GM10248 (cell line): ENCODE results near the gene AHR.
"Not testable (repeated sequence)": the region's sequence is repeated elsewhere in the genome, so short reads cannot be mapped to it uniquely, and the experiment has no call there.

ENCODE experiments used
- CTCF ChIA-PET: fragments of 300-600 bp; sonication (Branson Sonifier 250); formaldehyde crosslinking; extraction: SDS; loops from one replicate; lab custom pipeline; 2021; ENCODE audit warnings: antibody characterized with exemption; lab: Yijun Ruan, JAX
- POLR2A ChIA-PET: fragments of 350-650 bp; sonication (Branson Sonifier 250); formaldehyde crosslinking; extraction: SDS; loops from one replicate; lab custom pipeline; 2020; ENCODE audit warnings: antibody characterized with exemption; lab: Yijun Ruan, JAX
- DNase-seq: peaks from one replicate; pipeline ENCODE4 v3.0.0; 2012; ENCODE audit errors: extremely low spot score
- TF ChIP-seq, protein P1 (sequence below): IDR thresholded peaks from 2 replicates; pipeline ENCODE4 v1.5.1; 2012; ENCODE audit warnings: mild to moderate bottlenecking, low read depth; ENCODE audit errors: extremely low read depth, missing control alignments, control extremely low read depth

The AHR gene

DNA sequence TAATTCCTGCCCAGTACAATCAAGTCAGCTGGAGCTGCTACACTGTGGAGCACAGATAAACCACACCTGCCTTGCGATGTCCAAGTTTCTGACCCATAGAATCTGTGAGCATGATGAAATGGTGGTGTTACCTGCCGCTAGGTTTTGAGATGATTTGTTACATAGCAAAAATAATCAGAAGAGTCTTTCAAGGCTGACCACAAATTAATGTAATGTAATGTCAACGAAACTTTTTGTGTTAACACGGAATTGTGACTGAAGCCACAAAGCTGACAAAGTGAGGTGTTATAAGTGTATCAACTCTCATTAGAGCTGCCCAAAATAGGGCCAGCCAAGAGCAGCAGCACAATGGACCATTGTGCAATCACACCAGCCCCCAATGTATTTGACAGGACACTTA, 75.7 kb downstream of the AHR start:
- CTCF ChIA-PET = interaction anchor here (1.1 kb wide), 2 partner anchors 8 to 27 kb away, joined by 3 read pairs; no protein-coding TSS in a partner anchor
- DNase-seq = no peak
- TF ChIP-seq, protein P1, sequence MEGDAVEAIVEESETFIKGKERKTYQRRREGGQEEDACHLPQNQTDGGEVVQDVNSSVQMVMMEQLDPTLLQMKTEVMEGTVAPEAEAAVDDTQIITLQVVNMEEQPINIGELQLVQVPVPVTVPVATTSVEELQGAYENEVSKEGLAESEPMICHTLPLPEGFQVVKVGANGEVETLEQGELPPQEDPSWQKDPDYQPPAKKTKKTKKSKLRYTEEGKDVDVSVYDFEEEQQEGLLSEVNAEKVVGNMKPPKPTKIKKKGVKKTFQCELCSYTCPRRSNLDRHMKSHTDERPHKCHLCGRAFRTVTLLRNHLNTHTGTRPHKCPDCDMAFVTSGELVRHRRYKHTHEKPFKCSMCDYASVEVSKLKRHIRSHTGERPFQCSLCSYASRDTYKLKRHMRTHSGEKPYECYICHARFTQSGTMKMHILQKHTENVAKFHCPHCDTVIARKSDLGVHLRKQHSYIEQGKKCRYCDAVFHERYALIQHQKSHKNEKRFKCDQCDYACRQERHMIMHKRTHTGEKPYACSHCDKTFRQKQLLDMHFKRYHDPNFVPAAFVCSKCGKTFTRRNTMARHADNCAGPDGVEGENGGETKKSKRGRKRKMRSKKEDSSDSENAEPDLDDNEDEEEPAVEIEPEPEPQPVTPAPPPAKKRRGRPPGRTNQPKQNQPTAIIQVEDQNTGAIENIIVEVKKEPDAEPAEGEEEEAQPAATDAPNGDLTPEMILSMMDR = no peak
- POLR2A ChIA-PET = no interaction called here

DNA sequence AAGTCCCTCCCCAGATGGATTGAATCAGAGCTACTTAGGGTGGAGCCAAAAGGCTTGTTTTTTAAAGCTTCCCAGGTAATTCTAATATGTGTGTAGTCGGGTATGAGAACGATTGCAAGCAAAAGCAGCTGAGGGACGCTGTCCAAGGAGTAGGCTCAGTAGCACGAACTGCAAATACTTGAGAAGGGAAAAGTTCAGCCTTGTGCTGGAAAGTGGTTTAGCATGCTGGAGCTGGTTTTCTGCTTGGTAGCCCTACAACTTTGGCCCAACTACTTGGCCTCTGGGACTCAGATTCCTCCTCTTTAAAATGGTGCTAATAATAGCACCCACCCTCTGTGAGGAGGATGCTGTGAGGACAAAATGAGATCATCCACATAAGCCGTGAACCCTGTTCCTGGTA, 76.2 kb downstream of the AHR start:
- CTCF ChIA-PET = interaction anchor here (1.1 to 2.0 kb wide), 5 partner anchors 8 to 34 kb away, joined by 3 to 6 read pairs (median 3); no protein-coding TSS in a partner anchor
- TF ChIP-seq, protein P1 = no peak
- no peak for DNase-seq

DNA sequence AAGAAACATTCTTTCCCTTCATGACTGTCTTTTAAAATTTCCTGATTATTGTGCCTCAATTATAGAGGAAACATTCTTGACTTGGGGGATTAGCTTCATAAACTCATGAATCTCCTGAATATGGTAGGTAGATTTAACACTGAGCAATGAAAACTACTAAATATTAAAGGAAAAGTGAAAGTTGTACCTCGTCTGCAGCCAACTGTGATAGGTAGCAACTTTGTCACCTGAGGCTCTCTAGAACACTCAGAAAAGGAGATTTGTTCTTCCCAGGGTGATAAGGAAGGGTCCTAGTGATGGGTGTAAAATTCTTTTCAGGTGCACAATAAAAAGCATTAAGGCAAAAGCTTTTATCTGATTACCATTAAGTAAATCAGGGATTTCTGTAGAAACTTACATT, 78.1 kb downstream of the AHR start:
- CTCF ChIA-PET = interaction anchor here (1.0 to 1.5 kb wide), 2 partner anchors 11 to 17 kb away, joined by 3 read pairs; no protein-coding TSS in a partner anchor
- DNase-seq = no peak

More for the DNA sequence above, 76.2 kb downstream of the AHR start:
- POLR2A ChIA-PET = no interaction called here

DNA sequence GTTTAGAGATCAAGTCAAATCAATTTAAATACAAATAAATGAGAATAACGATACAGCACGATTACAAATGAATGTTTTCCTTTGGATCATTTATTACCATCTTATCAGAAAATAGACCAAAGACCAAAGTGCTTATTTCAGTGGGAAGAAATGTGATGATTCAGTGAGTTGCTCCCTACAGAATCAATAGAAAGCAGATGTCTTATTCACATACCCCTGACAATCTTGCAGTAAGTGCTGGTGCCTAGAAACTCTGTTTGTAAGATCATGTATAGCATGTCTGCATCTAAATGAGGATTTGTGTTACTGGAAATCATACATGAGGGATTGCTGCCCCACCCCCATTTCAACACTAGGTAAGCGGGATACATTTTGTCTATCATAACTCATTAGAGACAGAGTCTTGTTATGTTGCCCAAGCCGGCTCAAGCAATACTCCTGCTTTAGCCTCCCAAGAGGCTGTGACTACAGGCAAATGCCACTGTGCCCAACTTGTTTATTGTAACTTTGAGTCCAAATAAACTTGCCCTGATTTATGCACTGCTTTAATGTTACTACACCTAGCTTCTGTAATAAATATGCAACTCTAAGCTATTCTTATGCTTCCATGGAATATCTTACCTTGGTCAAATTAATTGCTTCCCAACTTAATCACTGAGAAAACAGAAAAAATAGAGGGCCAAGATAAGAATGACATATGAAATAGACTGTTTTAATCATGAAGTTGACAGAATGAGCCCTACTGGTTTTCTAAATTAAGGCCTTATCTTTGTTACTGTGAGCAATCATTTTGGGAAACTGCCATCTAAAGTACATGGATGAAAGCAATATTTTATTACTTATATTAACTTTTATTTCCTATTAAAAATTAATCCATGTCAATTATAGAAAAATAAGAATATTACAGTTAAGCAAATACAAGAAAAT, 82.5 kb downstream of the AHR start:
- ChIA-PET POLR2A (no interaction called here), CTCF (no interaction called here)
- DNase-seq = no peak
- TF ChIP-seq, protein P1 = no peak

More for the DNA sequence above, 78.1 kb downstream of the AHR start:
- POLR2A ChIA-PET = no interaction called here
- TF ChIP-seq, protein P1 = no peak

DNA sequence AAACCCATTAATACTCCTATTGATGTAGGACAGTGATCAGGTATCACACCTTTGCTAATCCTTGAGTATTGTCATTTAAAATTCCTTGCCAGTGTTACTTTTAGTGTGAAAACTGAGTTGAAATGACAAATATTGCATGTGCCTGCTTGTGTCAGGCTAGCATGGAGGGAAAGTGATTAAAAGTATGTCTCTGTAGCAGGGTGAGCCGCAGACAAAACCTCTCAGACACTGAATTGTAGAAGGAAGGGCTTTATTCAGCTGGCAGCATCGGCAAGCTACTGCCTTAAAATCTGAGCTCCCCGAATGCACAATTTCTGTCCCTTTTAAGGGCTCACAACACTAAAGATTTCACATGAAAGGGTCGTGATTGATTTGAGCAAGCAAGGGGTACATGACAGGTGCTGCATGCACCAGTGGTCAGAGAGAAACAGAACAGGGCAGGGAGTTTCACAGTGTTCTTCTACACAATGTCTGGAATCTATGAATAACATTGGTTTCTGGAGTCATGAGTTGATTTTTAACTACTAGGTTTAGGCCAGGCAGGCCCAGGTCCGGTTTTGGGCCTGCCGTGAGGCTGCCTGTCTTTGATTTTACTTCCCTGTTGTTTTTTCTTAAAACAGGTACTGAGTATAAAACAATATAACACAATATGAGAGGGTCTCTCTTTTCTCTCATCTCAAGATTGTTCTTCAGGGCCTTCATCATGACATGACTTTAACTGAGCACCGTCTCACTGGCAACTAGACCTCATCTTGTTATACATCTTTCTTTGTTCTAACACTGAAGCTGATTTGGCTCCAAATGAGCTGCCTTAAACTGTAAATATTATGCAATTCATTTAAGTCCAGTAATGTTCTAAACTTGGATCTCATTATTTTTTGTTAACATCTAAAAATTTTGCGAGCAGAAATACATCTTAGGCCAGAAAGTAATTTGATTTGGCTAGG, 84.2 kb downstream of the AHR start:
- DNase-seq, POLR2A ChIA-PET: not testable (repeated sequence)
- CTCF ChIA-PET = interaction anchor here (1.0 to 1.4 kb wide), 3 partner anchors 9 to 21 kb away, joined by 3 to 4 read pairs (median 3); no protein-coding TSS in a partner anchor

DNA sequence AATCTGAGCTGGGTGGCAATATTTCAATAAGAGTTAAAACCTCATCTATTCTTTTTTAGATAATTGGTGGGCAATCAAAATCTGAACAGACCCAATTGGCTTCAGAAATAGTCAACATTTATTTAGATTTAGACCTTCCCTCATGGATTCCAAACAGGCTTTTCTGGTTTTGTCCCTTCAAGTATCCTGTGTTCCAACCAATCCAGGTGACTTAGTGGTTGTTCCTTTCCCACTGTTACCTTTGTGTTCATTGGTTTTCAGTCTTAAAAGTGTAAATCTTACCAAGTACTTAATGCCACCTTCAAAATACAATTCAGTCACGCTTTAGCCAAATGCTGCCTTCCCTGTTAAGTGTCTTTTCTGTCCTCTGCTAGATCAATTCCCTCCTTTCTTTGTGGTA, 85.9 kb downstream of the AHR start:
- ChIA-PET POLR2A (no interaction called here), CTCF (interaction anchor here (1.2 to 1.6 kb wide), 4 partner anchors 9 to 18 kb away, joined by 3 to 6 read pairs (median 4); no protein-coding TSS in a partner anchor)
- DNase-seq = no peak
- TF ChIP-seq, protein P1 = no peak
